HepG2 (cell line): Measurements from ENCODE around the gene WWTR1. TPM values are rescaled to one million over a fixed set of nuclear protein-coding genes. Genes with fewer than 3 reads are reported as not detected.

ENCODE experiments used
- CREB3 ChIP-seq: sonication (generic); formaldehyde crosslinking; IDR thresholded peaks from 2 replicates; pipeline ENCODE4 v1.5.0; 2020; ENCODE audit warnings: missing genetic modification reagents
- FOXM1 ChIP-seq: sonication (generic); formaldehyde crosslinking; IDR thresholded peaks from 2 replicates; pipeline ENCODE4 v1.5.0; 2020; ENCODE audit warnings: missing genetic modification reagents
- FOXP1 ChIP-seq, 2 experiments: fragments of 450-650 bp in 1 of 2; IDR thresholded peaks; 2 replicates each; pipeline ENCODE4 v1.6.1; 2017 to 2018; ENCODE audit warnings: antibody characterized with exemption in 1 of 2
- MEF2D ChIP-seq: sonication (generic); formaldehyde crosslinking; IDR thresholded peaks from 2 replicates; pipeline ENCODE4 v1.5.1; 2020; ENCODE audit warnings: mild to moderate bottlenecking, missing genetic modification reagents
- MTF2 ChIP-seq: sonication (generic); formaldehyde crosslinking; IDR thresholded peaks from 2 replicates; pipeline ENCODE4 v1.5.0; 2020; ENCODE audit warnings: missing genetic modification reagents, borderline replicate concordance
- NFYB ChIP-seq: sonication (generic); formaldehyde crosslinking; IDR thresholded peaks from 2 replicates; pipeline ENCODE4 v1.4.0; 2020; ENCODE audit warnings: missing genetic modification reagents
- NR2C2 ChIP-seq: sonication (generic); formaldehyde crosslinking; IDR thresholded peaks from 2 replicates; pipeline ENCODE4 v1.4.0; 2020; ENCODE audit warnings: missing genetic modification reagents, mild to moderate bottlenecking, moderate library complexity, borderline replicate concordance
- PITX1 ChIP-seq: sonication (generic); formaldehyde crosslinking; IDR thresholded peaks from 2 replicates; pipeline ENCODE4 v1.5.1; 2020; ENCODE audit warnings: mild to moderate bottlenecking, missing genetic modification reagents
- RERE ChIP-seq: IDR thresholded peaks from 2 replicates; pipeline ENCODE4 v1.6.1; 2016; ENCODE audit warnings: low read depth, missing genetic modification reagents, missing compliant biosample characterization
- SCMH1 ChIP-seq: sonication (generic); formaldehyde crosslinking; IDR thresholded peaks from 2 replicates; pipeline ENCODE4 v1.9.0; 2021; ENCODE audit warnings: missing genetic modification reagents, mild to moderate bottlenecking, borderline replicate concordance
- ZFP37 ChIP-seq: sonication (generic); formaldehyde crosslinking; IDR thresholded peaks from 2 replicates; pipeline ENCODE4 v1.4.0; 2020; ENCODE audit warnings: missing genetic modification reagents, borderline replicate concordance
- ZNF549 ChIP-seq: sonication (generic); formaldehyde crosslinking; IDR thresholded peaks from 2 replicates; pipeline ENCODE4 v1.5.0; 2020; ENCODE audit warnings: missing genetic modification reagents
- ZNF589 ChIP-seq: sonication (generic); formaldehyde crosslinking; conservative IDR thresholded peaks from 2 replicates; pipeline ENCODE4 v1.8.0; 2022; ENCODE audit warnings: mild to moderate bottlenecking, moderate library complexity, missing genetic modification reagents
- ZNF616 ChIP-seq: sonication (generic); formaldehyde crosslinking; IDR thresholded peaks from 2 replicates; pipeline ENCODE4 v1.5.0; 2020; ENCODE audit warnings: low read depth, mild to moderate bottlenecking, missing genetic modification reagents
- ZNF646 ChIP-seq: sonication (generic); formaldehyde crosslinking; IDR thresholded peaks from 2 replicates; pipeline ENCODE4 v1.9.0; 2021; ENCODE audit warnings: mild to moderate bottlenecking, missing genetic modification reagents
- ZNF709 ChIP-seq: sonication (generic); formaldehyde crosslinking; IDR thresholded peaks from 2 replicates; pipeline ENCODE4 v1.5.0; 2020; ENCODE audit warnings: mild to moderate bottlenecking, missing genetic modification reagents
- ZNF746 ChIP-seq: sonication (generic); formaldehyde crosslinking; IDR thresholded peaks from 2 replicates; pipeline ENCODE4 v1.8.0; 2022; ENCODE audit warnings: mild to moderate bottlenecking, missing genetic modification reagents
- polyA plus RNA-seq, 8 experiments: library from polyadenylated mRNA; depleted of rRNA in 3 of 8; stranded (reverse) in 7 of 8; unstranded in 1 of 8; fragments of >200 nt; fragmentation: Illumina TruSeq in 4 of 8; extraction: Trizol in 4 of 8; gene quantifications; 2 replicates each; pipeline versions ENCODE4 v1.2.1 to v1.2.3, GENCODE V29; 2011 to 2016; ENCODE audit warnings: low read depth in 4 of 8, missing spikeins in 1 of 8, mixed read lengths in 1 of 8; ENCODE audit not compliant: insufficient read depth in 1 of 8
- total RNA-seq, 5 experiments: library from RNA; depleted of rRNA; stranded (reverse); fragments of >200 nt; fragmentation: Illumina TruSeq; extraction: Trizol; gene quantifications; 2 replicates each; pipeline ENCODE4 v1.2.3, GENCODE V29; 2016; ENCODE audit warnings: low read depth in 1 of 5

Gene WWTR1
- total and polyA plus RNA-seq, 2 of the 13 experiments (the other 11 are each of a cell fraction or from before 2014, with no cell fraction given) = 19.7 to 139 TPM

DNA sequence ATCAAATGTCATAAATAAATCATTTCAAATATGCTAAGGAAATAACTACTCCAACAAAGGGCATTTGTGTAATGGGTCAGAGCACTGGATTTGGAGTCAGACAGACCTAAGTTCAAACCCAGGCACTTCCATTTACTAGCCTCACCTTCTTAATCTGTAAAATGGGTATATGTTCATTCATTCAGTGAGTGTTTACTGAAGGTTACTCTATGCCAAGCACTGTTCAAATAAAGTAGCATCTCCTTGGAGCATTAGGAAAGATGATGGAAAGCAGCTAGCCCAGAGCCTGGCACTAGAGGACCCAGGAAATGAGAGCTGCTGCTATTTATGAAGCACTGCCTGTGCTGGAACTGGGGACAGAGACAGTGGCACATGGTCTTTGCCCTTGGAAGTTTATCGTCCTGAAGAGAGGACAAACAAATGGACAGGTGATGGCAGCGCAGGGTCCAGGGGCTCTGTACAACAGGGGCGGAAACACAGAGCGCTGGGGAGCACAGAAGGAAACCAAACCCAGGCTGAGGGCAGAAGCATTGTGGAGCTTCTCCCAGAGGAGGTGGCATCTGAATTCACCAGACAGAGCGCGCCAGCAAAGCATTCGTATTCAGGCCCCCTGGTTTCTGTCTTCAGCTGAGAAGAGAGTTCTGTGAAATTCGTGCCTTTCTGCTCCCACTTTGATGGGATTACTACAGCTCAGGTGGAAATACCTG, 164.4 kb downstream of the WWTR1 start (continued):
- TF ChIP-seq RERE (CRISPR knock-in tag) (no peak), ZNF709 (no peak), ZNF646 (CRISPR knock-in tag) (no peak), ZNF746 (CRISPR knock-in tag) (no peak), NR2C2 (no peak), NFYB (CRISPR knock-in tag) (no peak), MTF2 (CRISPR knock-in tag) (no peak), PITX1 (CRISPR knock-in tag) (0 out of 2 replicates have a peak, but pooled peaks have one; percentile 19), SCMH1 (CRISPR knock-in tag) (no peak), CREB3 (no peak), ZNF549 (0 out of 2 replicates have a peak, but pooled peaks have one; percentile 56), ZNF589 (CRISPR knock-in tag) (no peak), MEF2D (CRISPR knock-in tag) (peak; percentile 72), ZFP37 (CRISPR knock-in tag) (0 out of 2 replicates have a peak, but pooled peaks have one; percentile 82), ZNF616 (CRISPR knock-in tag) (no peak), FOXP1 (IDR thresholded peaks at IDR 0.05) (no peak), FOXP1 (CRISPR knock-in tag; IDR thresholded peaks at IDR 0.05) (peak; percentile 76), FOXM1 (CRISPR knock-in tag) (no peak)
